22Rv1 (cell line): ENCODE data around the gene FSIP1.
A peak's percentile ranks its signal among the peaks of the same experiment; 100 is the strongest.
"Not testable (repeated sequence)": the region's sequence is repeated elsewhere in the genome, so short reads cannot be mapped to it uniquely, and the experiment has no call there.

Source experiments
- H3K27ac ChIP-seq: fragments of 450-650 bp; 2 replicates; pipeline ENCODE4 v1.5.1; 2017
- ZFX ChIP-seq: fragments of 450-650 bp; IDR thresholded peaks from 2 replicates; pipeline ENCODE4 v1.6.1; 2017; ENCODE audit warnings: antibody characterized with exemption, borderline replicate concordance
- TF ChIP-seq, protein P1 (sequence below): fragments of 450-650 bp; IDR thresholded peaks from 2 replicates; pipeline ENCODE4 v1.5.1; 2017; ENCODE audit warnings: mild to moderate bottlenecking

The FSIP1 gene

DNA sequence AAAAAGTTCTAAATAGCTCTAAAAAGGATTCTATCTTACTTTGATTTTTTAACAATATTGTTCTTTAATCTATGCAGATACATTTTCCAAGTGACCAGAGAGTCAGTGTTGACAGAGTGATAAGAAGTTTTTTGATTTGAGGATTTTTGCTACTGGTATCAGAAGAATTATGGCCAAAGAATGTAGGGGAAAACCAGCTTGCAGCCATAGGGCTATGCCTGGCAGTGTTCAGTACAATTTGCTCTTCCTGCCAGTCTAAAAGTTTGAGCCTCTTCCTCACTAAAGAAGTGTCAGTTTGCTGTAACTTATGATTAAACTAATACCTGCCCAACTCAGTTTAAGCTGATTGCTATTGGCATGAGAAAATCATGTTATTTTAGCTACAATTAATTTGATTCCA, 35.3 kb upstream of the FSIP1 start:
- TF ChIP-seq, protein P1, sequence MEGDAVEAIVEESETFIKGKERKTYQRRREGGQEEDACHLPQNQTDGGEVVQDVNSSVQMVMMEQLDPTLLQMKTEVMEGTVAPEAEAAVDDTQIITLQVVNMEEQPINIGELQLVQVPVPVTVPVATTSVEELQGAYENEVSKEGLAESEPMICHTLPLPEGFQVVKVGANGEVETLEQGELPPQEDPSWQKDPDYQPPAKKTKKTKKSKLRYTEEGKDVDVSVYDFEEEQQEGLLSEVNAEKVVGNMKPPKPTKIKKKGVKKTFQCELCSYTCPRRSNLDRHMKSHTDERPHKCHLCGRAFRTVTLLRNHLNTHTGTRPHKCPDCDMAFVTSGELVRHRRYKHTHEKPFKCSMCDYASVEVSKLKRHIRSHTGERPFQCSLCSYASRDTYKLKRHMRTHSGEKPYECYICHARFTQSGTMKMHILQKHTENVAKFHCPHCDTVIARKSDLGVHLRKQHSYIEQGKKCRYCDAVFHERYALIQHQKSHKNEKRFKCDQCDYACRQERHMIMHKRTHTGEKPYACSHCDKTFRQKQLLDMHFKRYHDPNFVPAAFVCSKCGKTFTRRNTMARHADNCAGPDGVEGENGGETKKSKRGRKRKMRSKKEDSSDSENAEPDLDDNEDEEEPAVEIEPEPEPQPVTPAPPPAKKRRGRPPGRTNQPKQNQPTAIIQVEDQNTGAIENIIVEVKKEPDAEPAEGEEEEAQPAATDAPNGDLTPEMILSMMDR = no peak
- H3K27ac ChIP-seq = no peak overlapping the region

GRCh38 chr15:39814489-39814888, 31.8 kb upstream of the FSIP1 start:
- TF ChIP-seq, protein P1 = no peak
- no peak for TF ChIP-seq ZFX
- no peak overlapping the region for H3K27ac ChIP-seq

- H3K27ac ChIP-seq = not testable (repeated sequence)
Measured at GRCh38 chr15:39812651-39813050, 30.0 kb upstream of the FSIP1 start.

DNA sequence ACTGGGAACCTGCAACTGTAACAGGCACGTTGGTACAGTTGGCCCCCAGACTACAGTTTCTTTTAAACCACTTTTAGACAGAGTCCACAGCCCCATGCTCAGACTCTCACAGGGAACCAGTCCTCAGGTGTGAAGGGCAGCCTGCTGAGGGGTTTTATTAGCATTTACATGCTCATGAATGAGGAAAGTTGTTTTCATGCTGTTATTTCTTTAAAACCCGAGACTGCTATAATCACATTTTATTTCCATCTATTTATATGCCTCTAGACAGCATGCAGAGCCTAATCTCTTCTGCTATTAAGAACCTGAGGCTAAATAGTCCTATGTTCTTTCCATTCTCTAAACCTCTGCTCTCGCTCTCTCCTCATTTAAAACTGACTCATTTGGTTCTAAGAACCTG, 26.3 kb upstream of the FSIP1 start:
- H3K27ac ChIP-seq = no peak overlapping the region
- TF ChIP-seq, protein P1 = no peak
- TF ChIP-seq ZFX = no peak

DNA sequence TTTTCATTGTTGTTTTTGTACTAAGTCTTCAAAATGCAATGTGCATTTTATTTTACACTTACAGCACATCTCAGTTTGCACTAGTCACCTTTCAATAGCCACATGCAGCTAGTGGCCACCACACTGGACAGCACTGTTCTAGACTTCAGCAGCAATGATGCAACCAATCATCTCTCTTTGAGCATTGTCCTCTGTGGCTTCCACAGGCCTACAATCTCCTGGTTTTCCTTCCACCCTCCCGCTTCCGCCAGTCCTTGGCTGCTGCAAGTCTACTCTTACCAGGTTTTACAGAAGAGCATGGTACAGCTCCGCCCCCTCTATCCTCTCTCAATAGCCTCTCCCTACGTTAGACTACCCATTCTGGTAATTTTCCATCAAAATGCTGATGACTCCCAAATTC, 25.1 kb upstream of the FSIP1 start:
- no peak overlapping the region for H3K27ac ChIP-seq
- no peak for TF ChIP-seq ZFX
- TF ChIP-seq, protein P1 = no peak

DNA sequence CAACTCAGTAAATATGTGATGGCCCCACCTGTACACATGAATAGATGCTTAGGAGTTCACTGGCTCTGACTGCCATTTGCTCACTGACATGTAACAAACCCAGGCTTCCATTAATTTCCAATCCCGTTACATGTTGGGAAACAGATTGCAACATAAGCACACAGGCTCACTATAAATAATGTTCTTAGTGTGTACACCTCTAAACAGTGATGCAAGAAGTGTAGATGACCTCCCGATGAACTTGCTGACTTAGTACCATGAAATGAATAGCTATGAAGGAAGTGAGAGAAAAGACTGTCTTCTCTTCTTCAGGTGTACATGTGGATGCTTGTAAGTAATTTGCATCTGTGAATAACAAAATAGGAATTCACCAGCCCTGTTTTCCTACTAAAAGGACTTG, 21.4 kb upstream of the FSIP1 start:
- no peak for TF ChIP-seq ZFX
- TF ChIP-seq, protein P1 = no peak
- no peak overlapping the region for H3K27ac ChIP-seq

- TF ChIP-seq, protein P1 = no peak
- TF ChIP-seq ZFX = no peak
- no peak overlapping the region for H3K27ac ChIP-seq
Measured at GRCh38 chr15:39803016-39803415, 20.4 kb upstream of the FSIP1 start.

- no peak overlapping the region for H3K27ac ChIP-seq
- TF ChIP-seq, protein P1 = peak; percentile 73
- TF ChIP-seq ZFX = no peak
Measured at GRCh38 chr15:39801641-39802309, 19.1 kb upstream of the FSIP1 start.
